Sigmoid colon (tissue), 7 donors: Measurements from ENCODE around the gene ESR2. TPM values are rescaled to one million over a fixed set of nuclear protein-coding genes. Genes with fewer than 3 reads are reported as not detected.

Experiments
- DNase-seq: peaks from one replicate; pipeline ENCODE4 v3.0.0-alpha.2; 2019
- H3K27ac ChIP-seq, 4 donors: fragments of 200-600 bp; sonication (generic); one replicate each; pipeline ENCODE4 v1.5.1; 2016 to 2019; ENCODE audit warnings: mild to moderate bottlenecking in 1 of 4
- H3K27me3 ChIP-seq, 3 donors: fragments of 200-600 bp; sonication (generic); one replicate each; pipeline ENCODE4 v1.5.1; 2019; ENCODE audit warnings: mild to moderate bottlenecking in 1 of 3
- H3K36me3 ChIP-seq, 4 donors: fragments of 200-600 bp; sonication (generic); one replicate each; pipeline ENCODE4 v1.5.1; 2016 to 2019
- H3K4me1 ChIP-seq, 4 donors: fragments of 200-600 bp; sonication (generic); one replicate each; pipeline ENCODE4 v1.5.1; 2017 to 2019
- H3K4me3 ChIP-seq, 4 donors: fragments of 200-600 bp; sonication (generic); one replicate each; pipeline ENCODE4 v1.5.1; 2017 to 2019; ENCODE audit warnings: mild to moderate bottlenecking in 2 of 4, moderate library complexity in 1 of 4
- H3K9me3 ChIP-seq, 4 donors: fragments of 200-600 bp in 3 of 4; sonication (generic) in 3 of 4; one replicate each; pipeline versions ENCODE4 v1.5.1 to v1.6.1; 2013 to 2019
- CTCF ChIP-seq, 4 experiments: fragments of 450-650 bp in 3 of 4; fragments of 200-600 bp in 1 of 4; IDR thresholded peaks; one replicate each; pipeline ENCODE4 v1.5.1; 2016 to 2019; ENCODE audit warnings: antibody characterized with exemption in 4 of 4, mild to moderate bottlenecking in 3 of 4, moderate library complexity in 2 of 4
- EP300 ChIP-seq, 4 donors: sonication (generic); formaldehyde crosslinking; IDR thresholded peaks; one replicate each; pipeline ENCODE4 v1.6.1; 2017; ENCODE audit warnings: antibody characterized with exemption in 4 of 4
- POLR2A ChIP-seq, 2 donors: fragments of 450-650 bp; IDR thresholded peaks; one replicate each; pipeline ENCODE4 v1.6.1; 2016; ENCODE audit warnings: antibody characterized with exemption in 2 of 2, mild to moderate bottlenecking in 2 of 2, moderate library complexity in 2 of 2
- POLR2AphosphoS5 ChIP-seq, 4 donors: sonication (generic); formaldehyde crosslinking; IDR thresholded peaks; one replicate each; pipeline ENCODE4 v1.6.1; 2017; ENCODE audit warnings: antibody characterized with exemption in 4 of 4
- WGBS, 2 donors: extraction: QIAGEN DNeasy Blood & Tissue Kit; methylation state at CpG; one replicate each; pipeline ENCODE4 v1.1.7; 2013; 5-methylcytosine and 5-hydroxymethylcytosine counted together
- intact Hi-C: fragments of 100-400 bp; cut with DNase I; formaldehyde crosslinking; loops from one replicate; pipeline ENCODE4 v1.15.1; 2023
- polyA plus RNA-seq, 3 donors: library from polyadenylated mRNA; stranded (reverse); fragments of 200-250 nt; gene quantifications; one replicate each; pipeline ENCODE4 v1.2.3, GENCODE V29; 2013
- total RNA-seq, 4 donors: library from RNA; depleted of rRNA; stranded (reverse); fragments of >200 nt; gene quantifications; one replicate each; pipeline ENCODE4 v1.1.0, GENCODE V29; 2016
- donor health status: healthy with polysubstance abuse.
- donor health status: Bipolar disorder and iron deficiency.
- donor health status: healthy.

ESR2 gene
- total and polyA plus RNA-seq, 7 donors = 0.16 to 1.8 (median 0.41) TPM; not detected in 3

DNA sequence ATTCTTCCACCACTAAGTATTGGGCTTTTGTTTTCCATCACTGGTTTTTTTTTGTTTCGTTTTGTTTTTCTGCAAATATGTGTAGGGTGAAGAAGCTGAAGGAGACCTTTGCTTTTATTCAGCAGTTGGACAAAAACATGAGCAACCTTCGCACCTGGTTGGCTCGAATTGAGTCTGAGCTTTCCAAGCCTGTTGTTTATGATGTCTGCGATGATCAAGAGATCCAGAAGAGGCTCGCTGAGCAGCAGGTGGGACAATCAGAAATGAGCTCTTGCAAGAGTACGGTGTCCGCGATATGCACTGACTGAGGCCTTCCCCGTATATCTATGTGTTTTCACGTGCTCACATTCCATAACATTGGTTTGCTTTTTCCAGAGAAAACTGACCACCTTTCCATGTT lies 91.5 kb downstream of the ESR2 start:
- WGBS, 2 donors = 87 to 92% methylated on average over 10 of the region's 10 CpGs
- Histone ChIP-seq H3K27me3 (no peaks in the 10 kb centered on the region), H3K9me3 (no peaks in the 10 kb centered on the region), H3K4me3 (no peak overlapping the region), H3K27ac (no peak overlapping the region), H3K4me1 (no peaks in the 10 kb centered on the region), H3K36me3 (no peaks in the 10 kb centered on the region)
- no peak for DNase-seq
- TF ChIP-seq POLR2A (IDR thresholded peaks at IDR 0.05) = no peak
- no peak for TF ChIP-seq EP300 (IDR thresholded peaks at IDR 0.05)
- TF ChIP-seq CTCF (IDR thresholded peaks at IDR 0.05) = no peak
- no peak for TF ChIP-seq POLR2AphosphoS5 (IDR thresholded peaks at IDR 0.05)
- intact Hi-C loops = no loop called here

- intact Hi-C loops = no loop called here
- WGBS, 2 donors = 92 to 96% methylated on average over 18 of the region's 18 CpGs
- no peaks in the 10 kb centered on the region for H3K36me3 ChIP-seq
- H3K27ac ChIP-seq = no peak overlapping the region
- H3K9me3 ChIP-seq = no peaks in the 10 kb centered on the region
- no peak overlapping the region for H3K4me3 ChIP-seq
- DNase-seq = no peak
- no peaks in the 10 kb centered on the region for H3K4me1 ChIP-seq
- TF ChIP-seq EP300 (IDR thresholded peaks at IDR 0.05) (no peak), POLR2AphosphoS5 (IDR thresholded peaks at IDR 0.05) (no peak)
- no peaks in the 10 kb centered on the region for H3K27me3 ChIP-seq
These were observed 92.1 kb downstream of the ESR2 start for GRCh38 chr14:64201921-64202545.

GRCh38 chr14:64201296-64201695 lies 92.9 kb downstream of the ESR2 start:
- H3K9me3 ChIP-seq = no peaks in the 10 kb centered on the region
- no peak for DNase-seq
- no peaks in the 10 kb centered on the region for H3K36me3 ChIP-seq
- 72 to 87% methylated on average over 7 of the region's 7 CpGs for WGBS, 2 donors
- no peak overlapping the region for H3K4me3 ChIP-seq
- no peak overlapping the region for H3K27ac ChIP-seq
- intact Hi-C loops = no loop called here
- TF ChIP-seq EP300 (IDR thresholded peaks at IDR 0.05) (no peak), POLR2AphosphoS5 (IDR thresholded peaks at IDR 0.05) (no peak), CTCF (IDR thresholded peaks at IDR 0.05) (no peak), POLR2A (IDR thresholded peaks at IDR 0.05) (no peak)
- peaks cover 0 to 7% (median 3%) of the 10 kb centered on the region in 4 donors for H3K4me1 ChIP-seq
- H3K27me3 ChIP-seq = no peaks in the 10 kb centered on the region

DNA sequence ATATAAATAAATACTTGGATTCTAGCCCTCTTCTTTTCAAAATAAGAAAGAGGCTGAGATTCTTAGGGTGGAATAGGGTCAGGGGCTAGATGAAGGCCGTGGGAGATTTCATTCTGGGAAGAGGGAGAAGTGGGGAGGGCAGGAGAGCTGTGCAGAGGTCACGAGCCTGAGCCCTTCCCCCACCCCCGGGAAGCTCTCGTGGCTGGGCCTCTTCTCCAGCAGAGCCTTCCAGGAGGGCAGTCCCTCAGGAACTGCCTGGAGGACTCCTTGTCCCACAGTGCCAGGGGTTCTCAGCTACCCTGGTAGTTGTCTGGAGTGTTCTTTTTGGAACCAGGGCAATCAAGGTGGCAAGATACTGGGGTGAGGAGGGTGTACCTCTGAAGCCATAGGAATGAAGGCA lies 94.0 kb downstream of the ESR2 start:
- Histone ChIP-seq H3K9me3 (no peaks in the 10 kb centered on the region), H3K4me1 (peaks cover 0 to 7% (median 3%) of the 10 kb centered on the region in 4 donors)
- TF ChIP-seq EP300 (IDR thresholded peaks at IDR 0.05) (no peak), POLR2AphosphoS5 (IDR thresholded peaks at IDR 0.05) (no peak), POLR2A (IDR thresholded peaks at IDR 0.05) (no peak), CTCF (IDR thresholded peaks at IDR 0.05) (no peak)

DNA sequence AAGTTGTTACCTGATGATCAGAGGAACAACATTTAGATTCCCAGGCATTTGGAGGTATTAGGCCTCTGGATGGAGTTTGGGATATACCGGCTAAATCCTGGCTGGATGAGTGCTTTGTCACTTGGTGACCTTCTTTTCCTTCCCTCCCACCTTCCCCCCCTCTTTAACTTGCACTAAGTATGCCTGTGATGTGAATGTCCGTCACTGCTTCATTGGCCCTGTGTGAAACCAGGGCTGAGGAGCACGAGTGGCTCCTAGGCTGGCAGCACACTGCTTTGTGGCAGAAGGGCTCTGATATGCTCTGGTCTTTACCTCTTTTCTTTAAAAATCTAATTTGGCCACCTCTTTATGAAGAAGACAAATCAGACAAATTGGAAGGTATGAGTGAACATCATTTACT lies 95.7 kb downstream of the ESR2 start:
- DNase-seq = no peak
- Histone ChIP-seq H3K4me3 (no peak overlapping the region), H3K9me3 (no peaks in the 10 kb centered on the region), H3K36me3 (no peaks in the 10 kb centered on the region), H3K27ac (no peak overlapping the region), H3K4me1 (peaks cover 0 to 7% (median 3%) of the 10 kb centered on the region in 4 donors), H3K27me3 (no peaks in the 10 kb centered on the region)
- intact Hi-C loops = no loop called here
- 91 to 94% methylated on average over 3 of the region's 3 CpGs for WGBS, 2 donors
- TF ChIP-seq POLR2AphosphoS5 (IDR thresholded peaks at IDR 0.05) (no peak), EP300 (IDR thresholded peaks at IDR 0.05) (no peak), CTCF (IDR thresholded peaks at IDR 0.05) (no peak), POLR2A (IDR thresholded peaks at IDR 0.05) (no peak)

More for the DNA sequence above, 94.0 kb downstream of the ESR2 start:
- intact Hi-C loops = no loop called here
- no peak overlapping the region for H3K27ac ChIP-seq
- H3K4me3 ChIP-seq = no peak overlapping the region
- WGBS, 2 donors = 57 to 67% methylated on average over 4 of the region's 4 CpGs
- no peaks in the 10 kb centered on the region for H3K36me3 ChIP-seq
- no peaks in the 10 kb centered on the region for H3K27me3 ChIP-seq
- no peak for DNase-seq
